A549 (cell line): ENCODE results near the gene ASIC2. TPM values are rescaled to one million over a fixed set of nuclear protein-coding genes. Genes with fewer than 3 reads are reported as not detected.
"Not testable (repeated sequence)": the region's sequence is repeated elsewhere in the genome, so short reads cannot be mapped to it uniquely, and the experiment has no call there.

Experiments used
- ATAC-seq, 2 experiments: fragments of 200-7000 bp in 1 of 2; fragments of >200 bp in 1 of 2; cut with Nextera tagmentation in 1 of 2; cut with Tn5 transposase in 1 of 2; 3 replicates each; pipeline versions ENCODE4 v1.8.0 to v1.9.1; 2018 to 2020; ENCODE audit warnings: mild to moderate bottlenecking in 1 of 2, moderate library complexity in 1 of 2
- CTCF ChIA-PET: fragments of 300-600 bp; sonication (Branson Sonifier 250); formaldehyde crosslinking; extraction: SDS; loops from one replicate; lab custom pipeline; 2021; ENCODE audit warnings: antibody characterized with exemption, inconsistent platforms; lab: Yijun Ruan, JAX
- POLR2A ChIA-PET: fragments of 350-600 bp; formaldehyde crosslinking; extraction: SDS; loops from one replicate; lab custom pipeline; 2021; ENCODE audit warnings: antibody characterized with exemption, inconsistent platforms; lab: Yijun Ruan, JAX
- DNase-seq, 2 experiments: peaks; one replicate each; pipeline versions ENCODE4 v3.0.0 to v3.0.0-alpha.2; 2011 to 2016; ENCODE audit warnings: low read depth in 1 of 2, low spot score in 1 of 2
- FAIRE-seq: peaks from 2 replicates; lab custom pipeline; 2011; peaks lifted over from hg19 to GRCh38; lab: Jason Lieb, UNC
- H3K27ac ChIP-seq, 2 experiments: fragments of >200 bp; sonication (Bioruptor Twin); formaldehyde crosslinking; 3 replicates each; pipeline ENCODE4 v1.5.1; 2016 to 2017
- H3K4me1 ChIP-seq: fragments of >200 bp; sonication (Bioruptor Twin); formaldehyde crosslinking; 3 replicates; pipeline ENCODE4 v1.6.1; 2016
- H3K4me2 ChIP-seq: fragments of >200 bp; sonication (Bioruptor Twin); formaldehyde crosslinking; 3 replicates; pipeline ENCODE4 v1.6.1; 2016
- H3K4me3 ChIP-seq: fragments of >200 bp; sonication (Bioruptor Twin); formaldehyde crosslinking; 3 replicates; pipeline ENCODE4 v1.5.1; 2016
- H3K9me3 ChIP-seq: fragments of >200 bp; sonication (Bioruptor Twin); formaldehyde crosslinking; 3 replicates; pipeline ENCODE4 v1.6.1; 2016
- CHD2 ChIP-seq: fragments of 150-350 bp; IDR thresholded peaks from 2 replicates; pipeline ENCODE4 v1.6.1; 2014; ENCODE audit warnings: low read length; ENCODE audit not compliant: partially characterized antibody
- EHF ChIP-seq: fragments of 250-450 bp; sonication (Bioruptor Pico); IDR thresholded peaks from 2 replicates; pipeline ENCODE4 v1.5.0; 2020; ENCODE audit warnings: mild to moderate bottlenecking
- FOSB ChIP-seq: fragments of 250-450 bp; sonication (Bioruptor Pico); IDR thresholded peaks from 2 replicates; pipeline ENCODE4 v1.5.0; 2020; ENCODE audit warnings: mild to moderate bottlenecking, moderate library complexity
- HEYL ChIP-seq: fragments of 250-450 bp; sonication (Bioruptor Pico); IDR thresholded peaks from 2 replicates; pipeline ENCODE4 v1.8.0; 2021; ENCODE audit warnings: mild to moderate bottlenecking, moderate library complexity
- KDM5A ChIP-seq: fragments of 200-600 bp; sonication (generic); IDR thresholded peaks from 2 replicates; pipeline ENCODE4 v1.6.1; 2016; ENCODE audit warnings: antibody characterized with exemption, mild to moderate bottlenecking
- MYC ChIP-seq: IDR thresholded peaks from 2 replicates; pipeline ENCODE4 v1.6.1; 2012; ENCODE audit warnings: mild to moderate bottlenecking, inconsistent platforms, low read length, improper control_type of control experiment, borderline replicate concordance
- NR3C1 ChIP-seq: fragments of >200 bp; sonication (Bioruptor Twin); formaldehyde crosslinking; IDR thresholded peaks from 3 replicates; pipeline ENCODE4 v1.6.1; 2017
- PHF8 ChIP-seq: fragments of 200-600 bp; sonication (generic); IDR thresholded peaks from 2 replicates; pipeline ENCODE4 v1.6.1; 2016; ENCODE audit warnings: low read depth, mild to moderate bottlenecking, antibody characterized with exemption, moderate library complexity, borderline replicate concordance
- POLR2A ChIP-seq: IDR thresholded peaks from 2 replicates; pipeline ENCODE4 v1.6.1; 2012; ENCODE audit warnings: mild to moderate bottlenecking, low read length
- RAD21 ChIP-seq, 2 experiments: fragments of >200 bp in 1 of 2; sonication (Bioruptor Twin) in 1 of 2; formaldehyde crosslinking in 1 of 2; IDR thresholded peaks in 1 of 2; conservative IDR thresholded peaks in 1 of 2; 2 replicates in 1 of 2; 3 replicates in 1 of 2; pipeline ENCODE4 v1.6.1; 2012 to 2018; ENCODE audit warnings: inconsistent platforms in 1 of 2
- RARB ChIP-seq: fragments of 250-450 bp; sonication (Bioruptor Pico); IDR thresholded peaks from 2 replicates; pipeline ENCODE4 v1.8.0; 2021; ENCODE audit warnings: mild to moderate bottlenecking, moderate library complexity
- RCOR1 ChIP-seq: fragments of 150-350 bp; IDR thresholded peaks from 2 replicates; pipeline ENCODE4 v1.6.1; 2014; ENCODE audit warnings: antibody characterized with exemption, low read length, low read depth
- REST ChIP-seq: fragments of 200-600 bp; sonication (generic); IDR thresholded peaks from 2 replicates; pipeline ENCODE4 v1.6.1; 2016; ENCODE audit warnings: antibody characterized with exemption, mild to moderate bottlenecking, moderate library complexity
- RFX5 ChIP-seq: fragments of 450-650 bp; IDR thresholded peaks from 2 replicates; pipeline ENCODE4 v1.7.1; 2014; ENCODE audit warnings: antibody characterized with exemption, mild to moderate bottlenecking, moderate library complexity
- SMC3 ChIP-seq: fragments of >200 bp; sonication (Bioruptor Twin); formaldehyde crosslinking; IDR thresholded peaks from 3 replicates; pipeline ENCODE4 v1.6.1; 2018; ENCODE audit warnings: inconsistent platforms
- WGBS: methylation state at CpG from one replicate; pipeline ENCODE4 v1.1.6; 2017; ENCODE audit errors: missing lambda C conversion rate; 5-methylcytosine and 5-hydroxymethylcytosine counted together
- polyA plus RNA-seq, 4 experiments: library from polyadenylated mRNA; depleted of rRNA in 3 of 4; stranded (reverse); fragments of >200 nt; fragmentation: RNase III in 1 of 4; extraction: RNeasy Plus Mini Kit Qiagen cat#74134 plus additional on column Dnase treatment in 1 of 4; gene quantifications; 2 replicates in 3 of 4; 3 replicates in 1 of 4; pipeline ENCODE4 v1.2.3, GENCODE V29; 2011 to 2017
- TF ChIP-seq, protein P1 (sequence below): fragments of 250-450 bp; sonication (Bioruptor Pico); IDR thresholded peaks from 2 replicates; pipeline ENCODE4 v1.5.0; 2020; ENCODE audit warnings: low read depth, mild to moderate bottlenecking, moderate library complexity
- TF ChIP-seq, protein P2 (sequence below): fragments of 450-650 bp; IDR thresholded peaks from 2 replicates; pipeline ENCODE4 v1.6.1; 2014; ENCODE audit warnings: antibody characterized with exemption

Gene ASIC2
- polyA plus RNA-seq, 2 of the 4 experiments (the other 2 are of a cell fraction), result 1.5 to 1.9 TPM

DNA sequence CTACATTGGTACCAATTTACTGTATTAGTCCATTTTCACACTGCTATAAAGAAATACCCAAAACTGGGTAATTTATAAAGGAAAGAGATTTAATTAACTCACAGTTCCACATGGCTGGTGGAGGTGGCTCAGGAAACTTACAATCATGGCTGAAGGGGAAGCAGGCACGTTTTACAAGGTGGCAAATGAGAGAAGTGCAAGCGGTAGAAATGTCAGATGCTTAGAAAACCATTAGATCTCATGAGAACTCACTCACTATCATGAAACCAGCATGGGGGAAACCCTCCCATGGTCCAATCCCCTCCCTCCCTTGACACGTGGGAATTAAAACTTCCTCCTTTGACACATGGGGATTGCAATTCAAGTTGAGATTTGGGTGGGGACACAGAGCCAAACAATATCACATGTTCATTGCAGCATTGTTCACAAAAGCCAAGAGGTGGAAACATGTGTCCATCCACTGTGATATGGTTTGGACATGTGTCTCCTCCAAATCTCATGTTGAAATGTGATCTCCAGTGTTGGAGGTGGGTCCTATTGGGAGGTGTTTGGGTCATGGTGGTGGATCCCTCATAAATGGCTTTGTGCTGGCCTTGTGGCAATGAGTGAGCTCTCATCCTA, 304.5 kb downstream of the ASIC2 start:
- Histone ChIP-seq H3K4me2 (no peak overlapping the region), H3K27ac (no peak overlapping the region), H3K4me3 (no peak overlapping the region), H3K4me1 (no peaks in the 10 kb centered on the region), H3K9me3 (peaks cover 6% of the 10 kb centered on the region)
- no peak for FAIRE-seq
- WGBS, result 24% methylated on average over 3 of the region's 3 CpGs
- no peak for DNase-seq
- TF ChIP-seq RFX5 (no peak), SMC3 (no peak), POLR2A (no peak), HEYL (CRISPR knock-in tag) (no peak), RARB (CRISPR knock-in tag) (no peak), NR3C1 (no peak), RAD21 (conservative IDR thresholded peaks at IDR 0.05 in 1 of 2, IDR thresholded peaks at IDR 0.05 in 1 of 2) (no peak), REST (no peak), RCOR1 (no peak), PHF8 (no peak), CHD2 (no peak), EHF (no peak), FOSB (CRISPR knock-in tag) (no peak), KDM5A (no peak), MYC (no peak)
- TF ChIP-seq, protein P1, sequence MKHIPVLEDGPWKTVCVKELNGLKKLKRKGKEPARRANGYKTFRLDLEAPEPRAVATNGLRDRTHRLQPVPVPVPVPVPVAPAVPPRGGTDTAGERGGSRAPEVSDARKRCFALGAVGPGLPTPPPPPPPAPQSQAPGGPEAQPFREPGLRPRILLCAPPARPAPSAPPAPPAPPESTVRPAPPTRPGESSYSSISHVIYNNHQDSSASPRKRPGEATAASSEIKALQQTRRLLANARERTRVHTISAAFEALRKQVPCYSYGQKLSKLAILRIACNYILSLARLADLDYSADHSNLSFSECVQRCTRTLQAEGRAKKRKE, result no peak
- TF ChIP-seq, protein P2, sequence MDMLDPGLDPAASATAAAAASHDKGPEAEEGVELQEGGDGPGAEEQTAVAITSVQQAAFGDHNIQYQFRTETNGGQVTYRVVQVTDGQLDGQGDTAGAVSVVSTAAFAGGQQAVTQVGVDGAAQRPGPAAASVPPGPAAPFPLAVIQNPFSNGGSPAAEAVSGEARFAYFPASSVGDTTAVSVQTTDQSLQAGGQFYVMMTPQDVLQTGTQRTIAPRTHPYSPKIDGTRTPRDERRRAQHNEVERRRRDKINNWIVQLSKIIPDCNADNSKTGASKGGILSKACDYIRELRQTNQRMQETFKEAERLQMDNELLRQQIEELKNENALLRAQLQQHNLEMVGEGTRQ, result no peak
- POLR2A ChIA-PET, result no interaction called here
- ATAC-seq, result no peak
- CTCF ChIA-PET, result interaction anchor here (1.4 to 1.7 kb wide), 2 partner anchors 10 to 11 kb away, joined by 4 to 5 read pairs; no protein-coding TSS in a partner anchor

DNA sequence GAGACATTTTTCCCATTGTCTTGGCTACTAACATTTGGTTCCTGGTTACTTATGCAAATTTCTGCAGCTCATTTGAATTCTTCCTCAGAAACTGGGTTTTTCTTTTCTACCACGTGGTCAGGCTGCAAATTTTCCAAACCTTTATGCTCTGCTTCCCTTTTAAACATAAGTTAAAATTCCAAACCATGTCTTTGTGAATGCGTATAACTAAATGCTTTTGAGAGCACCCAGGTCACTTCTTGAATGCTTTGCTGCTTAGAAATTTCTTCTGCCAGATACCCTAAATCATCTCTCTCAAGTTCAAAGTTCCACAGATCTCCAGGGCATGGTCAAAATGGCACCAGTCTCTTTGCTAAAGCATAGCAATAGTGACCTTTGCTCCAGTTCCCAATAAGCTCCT, 305.2 kb downstream of the ASIC2 start:
- CTCF ChIA-PET, result interaction anchor here (1.4 to 1.5 kb wide), 2 partner anchors 10 to 11 kb away, joined by 5 to 6 read pairs; no protein-coding TSS in a partner anchor

DNA sequence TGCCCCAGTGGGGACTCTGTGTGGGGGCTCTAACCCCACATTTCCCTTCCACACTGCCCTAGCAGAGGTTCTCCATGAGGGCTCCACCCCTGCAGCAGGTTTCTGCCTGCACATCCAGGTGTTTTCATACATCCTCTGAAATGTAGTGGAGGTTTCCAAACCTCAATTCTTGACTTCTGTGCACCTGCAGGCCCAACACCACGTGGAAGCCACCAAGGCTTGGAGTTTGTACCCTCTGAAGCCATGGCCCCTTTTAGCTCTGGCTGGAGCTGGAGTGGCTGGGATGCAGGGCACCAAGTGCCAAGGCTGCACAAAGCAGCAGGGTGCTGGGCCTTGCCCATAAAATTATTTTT, 305.7 kb downstream of the ASIC2 start:
- FAIRE-seq, POLR2A ChIA-PET, DNase-seq, H3K4me1 ChIP-seq, ATAC-seq, H3K4me3 ChIP-seq, H3K4me2 ChIP-seq, H3K27ac ChIP-seq: not testable (repeated sequence)
- CTCF ChIA-PET, result interaction anchor here (1.4 to 1.5 kb wide), 2 partner anchors 11 to 12 kb away, joined by 5 to 6 read pairs; no protein-coding TSS in a partner anchor
- H3K9me3 ChIP-seq, result peaks cover 12% of the 10 kb centered on the region
- WGBS, result 0% methylated on average over 1 of the region's 1 CpG

More for the DNA sequence above, 305.2 kb downstream of the ASIC2 start:
- ATAC-seq, DNase-seq, POLR2A ChIA-PET, H3K4me2 ChIP-seq, H3K27ac ChIP-seq, H3K9me3 ChIP-seq, FAIRE-seq, H3K4me1 ChIP-seq, H3K4me3 ChIP-seq: not testable (repeated sequence)
- 42% methylated on average over 2 of the region's 2 CpGs for WGBS
